B cell (primary cell): ENCODE data around the gene ITIH2.

Experiments used
- EZH2 ChIP-seq: IDR thresholded peaks from 2 replicates; pipeline ENCODE4 v1.6.1; 2012; ENCODE audit warnings: borderline replicate concordance, low read depth, mild to moderate bottlenecking, moderate library complexity, low read length; ENCODE audit not compliant: insufficient read depth, poor library complexity, severe bottlenecking
- TF ChIP-seq, protein P1 (sequence below): fragments of 200-600 bp; IDR thresholded peaks from one replicate; pipeline ENCODE4 v1.8.0; 2022; ENCODE audit warnings: antibody characterized with exemption, mild to moderate bottlenecking

DNA sequence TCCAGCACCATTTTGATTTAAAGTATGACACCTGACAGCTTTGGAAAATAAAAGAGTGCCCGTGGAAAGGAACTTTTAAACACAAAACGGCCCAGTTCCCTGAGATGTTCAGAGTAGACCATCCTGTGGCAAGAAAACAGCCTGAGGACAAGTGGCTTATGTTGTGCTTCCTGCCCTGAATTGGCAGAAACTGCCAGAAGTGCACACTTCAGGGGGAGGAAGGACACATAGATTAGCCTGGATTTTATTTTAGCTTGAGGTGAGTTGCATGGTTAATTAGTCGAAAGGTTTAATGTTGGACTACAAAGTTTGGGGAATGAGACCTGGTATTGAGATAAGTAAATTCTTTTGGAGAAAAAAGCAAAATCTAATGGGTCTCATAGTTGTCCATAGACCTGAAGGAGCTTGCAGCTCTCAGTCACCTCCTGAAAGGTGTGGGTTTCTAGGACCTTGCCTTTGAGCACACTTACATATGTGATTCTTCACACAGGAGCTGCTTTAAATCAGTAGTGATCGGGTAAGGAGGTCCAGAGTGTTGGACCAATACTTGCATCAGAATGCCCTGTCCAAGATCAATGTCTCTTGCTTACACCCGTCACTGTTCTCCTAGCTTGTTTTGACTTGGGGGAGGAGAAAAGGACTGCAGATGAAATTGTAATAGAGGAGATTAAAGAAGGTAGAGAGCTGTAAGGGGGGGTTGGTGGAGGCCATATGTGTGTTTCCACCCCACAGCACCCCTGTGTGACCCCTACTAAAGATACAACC lies 4.9 kb downstream of the ITIH2 start:
- TF ChIP-seq, protein P1, sequence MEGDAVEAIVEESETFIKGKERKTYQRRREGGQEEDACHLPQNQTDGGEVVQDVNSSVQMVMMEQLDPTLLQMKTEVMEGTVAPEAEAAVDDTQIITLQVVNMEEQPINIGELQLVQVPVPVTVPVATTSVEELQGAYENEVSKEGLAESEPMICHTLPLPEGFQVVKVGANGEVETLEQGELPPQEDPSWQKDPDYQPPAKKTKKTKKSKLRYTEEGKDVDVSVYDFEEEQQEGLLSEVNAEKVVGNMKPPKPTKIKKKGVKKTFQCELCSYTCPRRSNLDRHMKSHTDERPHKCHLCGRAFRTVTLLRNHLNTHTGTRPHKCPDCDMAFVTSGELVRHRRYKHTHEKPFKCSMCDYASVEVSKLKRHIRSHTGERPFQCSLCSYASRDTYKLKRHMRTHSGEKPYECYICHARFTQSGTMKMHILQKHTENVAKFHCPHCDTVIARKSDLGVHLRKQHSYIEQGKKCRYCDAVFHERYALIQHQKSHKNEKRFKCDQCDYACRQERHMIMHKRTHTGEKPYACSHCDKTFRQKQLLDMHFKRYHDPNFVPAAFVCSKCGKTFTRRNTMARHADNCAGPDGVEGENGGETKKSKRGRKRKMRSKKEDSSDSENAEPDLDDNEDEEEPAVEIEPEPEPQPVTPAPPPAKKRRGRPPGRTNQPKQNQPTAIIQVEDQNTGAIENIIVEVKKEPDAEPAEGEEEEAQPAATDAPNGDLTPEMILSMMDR = no peak
- no peak for TF ChIP-seq EZH2
